ENCODE measurements around the gene ZBTB20.

Gene ZBTB20

GRCh38 chr3:114597012-114597411, 550.1 kb downstream of the ZBTB20 start:
- DNase-seq (ENCODE audit: low read depth, low spot score) = no peak
- no peak overlapping the region for H3K4me3 ChIP-seq (ENCODE audit: low read depth, low read length)
- CTCF ChIA-PET = interaction anchor here (0.7 to 1.6 kb wide), 6 partner anchors 9 to 497 kb away, joined by 3 to 6 read pairs (median 4); no protein-coding TSS in a partner anchor
- TF ChIP-seq CTCF (IDR thresholded peaks at IDR 0.05; ENCODE audit: insufficient read depth, low read length, missing control alignments) = no peak
- POLR2A ChIA-PET = no interaction called here

GRCh38 chr3:114596147-114596546, 550.9 kb downstream of the ZBTB20 start:
- no peak for DNase-seq (ENCODE audit: low read depth, low spot score)
- TF ChIP-seq CTCF (IDR thresholded peaks at IDR 0.05; ENCODE audit: insufficient read depth, low read length, missing control alignments) = no peak
- CTCF ChIA-PET = interaction anchor here (1.4 to 1.6 kb wide), 3 partner anchors 69 to 498 kb away, joined by 4 to 5 read pairs (median 4); no protein-coding TSS in a partner anchor
- POLR2A ChIA-PET = no interaction called here
- no peak overlapping the region for H3K4me3 ChIP-seq (ENCODE audit: low read depth, low read length)

GRCh38 chr3:114595522-114596028, 551.5 kb downstream of the ZBTB20 start:
- CTCF ChIA-PET = interaction anchor here (1.4 kb wide), 2 partner anchors 68 to 212 kb away, joined by 4 to 5 read pairs; no protein-coding TSS in a partner anchor
- no peak for DNase-seq (ENCODE audit: low read depth, low spot score)
- no peak for TF ChIP-seq CTCF (IDR thresholded peaks at IDR 0.05; ENCODE audit: insufficient read depth, low read length, missing control alignments)
- no peak overlapping the region for H3K4me3 ChIP-seq (ENCODE audit: low read depth, low read length)
- POLR2A ChIA-PET = no interaction called here

GRCh38 chr3:114590309-114591047, 556.6 kb downstream of the ZBTB20 start:
- H3K4me3 ChIP-seq (ENCODE audit: low read depth, low read length) = no peak overlapping the region
- POLR2A ChIA-PET = no interaction called here
- TF ChIP-seq CTCF (IDR thresholded peaks at IDR 0.05; ENCODE audit: insufficient read depth, low read length, missing control alignments) = no peak
- CTCF ChIA-PET = interaction anchor here (1.3 kb wide), 1 partner anchor 13 kb away, joined by 3 read pairs; no protein-coding TSS in a partner anchor
- DNase-seq (ENCODE audit: low read depth, low spot score) = no peak

- DNase-seq (ENCODE audit: low read depth, low spot score) = no peak
- POLR2A ChIA-PET = no interaction called here
- no peak overlapping the region for H3K4me3 ChIP-seq (ENCODE audit: low read depth, low read length)
- CTCF ChIA-PET = no interaction called here
- no peak for TF ChIP-seq CTCF (IDR thresholded peaks at IDR 0.05; ENCODE audit: insufficient read depth, low read length, missing control alignments)
Observed at GRCh38 chr3:114587986-114588385, 559.1 kb downstream of the ZBTB20 start.

GRCh38 chr3:114586119-114586518, 561.0 kb downstream of the ZBTB20 start:
- TF ChIP-seq CTCF (IDR thresholded peaks at IDR 0.05; ENCODE audit: insufficient read depth, low read length, missing control alignments) = no peak
- ChIA-PET CTCF (no interaction called here), POLR2A (no interaction called here)
- no peak overlapping the region for H3K4me3 ChIP-seq (ENCODE audit: low read depth, low read length)
- no peak for DNase-seq (ENCODE audit: low read depth, low spot score)

All from AG04449 (cell line).